D721Med (cell line): ENCODE measurements around the gene TBC1D4.

Experiments used
- DNase-seq: peaks from one replicate; pipeline ENCODE4 v3.0.0; 2011; ENCODE audit warnings: low spot score; ENCODE audit not compliant: insufficient read length
- FAIRE-seq: peaks from 2 replicates; lab custom pipeline; 2011; peaks lifted over from hg19 to GRCh38; lab: Jason Lieb, UNC
- TF ChIP-seq, protein P1 (sequence below): IDR thresholded peaks from 2 replicates; pipeline ENCODE4 v1.5.1; 2012; ENCODE audit warnings: mild to moderate bottlenecking, control low read depth; ENCODE audit not compliant: insufficient read depth; ENCODE audit errors: missing control alignments

The TBC1D4 gene

DNA sequence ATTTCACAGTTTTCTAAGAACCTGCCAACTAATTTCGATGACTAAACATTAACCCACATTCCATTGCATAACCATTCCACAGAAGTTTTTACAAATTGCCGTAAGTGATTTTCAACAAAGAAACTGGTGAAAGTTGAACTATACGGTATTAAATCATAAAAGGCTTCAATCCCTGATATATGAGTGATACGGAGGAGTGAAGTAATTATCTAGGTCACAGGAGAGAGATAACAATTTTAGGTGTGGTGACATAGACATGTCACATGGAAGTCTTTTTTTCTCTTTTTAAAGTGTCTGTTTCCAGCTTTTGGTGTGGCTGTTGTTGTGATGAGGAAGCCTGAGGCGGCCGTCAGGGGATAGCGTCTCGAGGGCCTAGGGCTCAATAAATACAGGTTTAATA lies 29.4 kb downstream of the TBC1D4 start:
- TF ChIP-seq, protein P1, sequence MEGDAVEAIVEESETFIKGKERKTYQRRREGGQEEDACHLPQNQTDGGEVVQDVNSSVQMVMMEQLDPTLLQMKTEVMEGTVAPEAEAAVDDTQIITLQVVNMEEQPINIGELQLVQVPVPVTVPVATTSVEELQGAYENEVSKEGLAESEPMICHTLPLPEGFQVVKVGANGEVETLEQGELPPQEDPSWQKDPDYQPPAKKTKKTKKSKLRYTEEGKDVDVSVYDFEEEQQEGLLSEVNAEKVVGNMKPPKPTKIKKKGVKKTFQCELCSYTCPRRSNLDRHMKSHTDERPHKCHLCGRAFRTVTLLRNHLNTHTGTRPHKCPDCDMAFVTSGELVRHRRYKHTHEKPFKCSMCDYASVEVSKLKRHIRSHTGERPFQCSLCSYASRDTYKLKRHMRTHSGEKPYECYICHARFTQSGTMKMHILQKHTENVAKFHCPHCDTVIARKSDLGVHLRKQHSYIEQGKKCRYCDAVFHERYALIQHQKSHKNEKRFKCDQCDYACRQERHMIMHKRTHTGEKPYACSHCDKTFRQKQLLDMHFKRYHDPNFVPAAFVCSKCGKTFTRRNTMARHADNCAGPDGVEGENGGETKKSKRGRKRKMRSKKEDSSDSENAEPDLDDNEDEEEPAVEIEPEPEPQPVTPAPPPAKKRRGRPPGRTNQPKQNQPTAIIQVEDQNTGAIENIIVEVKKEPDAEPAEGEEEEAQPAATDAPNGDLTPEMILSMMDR = no peak
- DNase-seq (no peak), FAIRE-seq (no peak)

DNA sequence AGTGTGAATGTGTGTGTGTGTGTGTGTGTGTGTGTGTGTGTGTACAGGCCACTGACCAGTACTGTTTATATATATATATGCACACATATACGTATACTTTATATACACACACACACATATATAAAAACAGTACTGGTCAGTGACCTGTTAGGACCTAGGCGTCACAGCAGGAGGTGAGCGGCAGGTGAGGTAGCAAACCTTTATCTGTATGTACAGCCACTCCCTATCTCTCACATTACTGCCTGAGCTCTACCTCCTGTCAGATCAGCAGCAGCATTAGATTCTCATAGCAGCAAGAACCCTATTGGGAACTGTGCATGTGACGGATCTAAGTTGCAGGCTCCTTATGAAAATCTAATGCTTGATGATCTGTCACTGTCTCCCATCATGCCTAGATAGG lies 34.5 kb downstream of the TBC1D4 start:
- TF ChIP-seq, protein P1 = no peak
- DNase-seq (no peak), FAIRE-seq (no peak)

DNA sequence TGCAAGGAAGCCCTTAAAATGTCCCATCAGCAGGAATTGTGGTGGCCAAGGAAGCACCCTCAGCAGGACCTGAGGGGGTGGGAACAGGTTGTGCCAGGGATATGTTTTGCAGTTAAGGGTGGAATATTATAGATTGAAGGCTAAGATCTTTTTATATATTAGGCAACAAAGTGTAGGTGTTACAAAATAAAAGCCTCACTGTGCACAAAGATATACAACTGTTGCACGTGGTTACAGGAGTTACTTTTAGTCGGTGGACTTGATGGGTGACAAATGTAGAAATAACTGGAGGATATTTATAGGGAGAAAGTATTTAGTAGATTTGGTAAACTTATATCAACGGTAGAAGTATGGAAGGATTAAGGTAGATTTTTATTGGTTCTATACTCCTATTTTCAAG lies 35.1 kb downstream of the TBC1D4 start:
- TF ChIP-seq, protein P1 = no peak
- no peak for FAIRE-seq
- DNase-seq = no peak

DNA sequence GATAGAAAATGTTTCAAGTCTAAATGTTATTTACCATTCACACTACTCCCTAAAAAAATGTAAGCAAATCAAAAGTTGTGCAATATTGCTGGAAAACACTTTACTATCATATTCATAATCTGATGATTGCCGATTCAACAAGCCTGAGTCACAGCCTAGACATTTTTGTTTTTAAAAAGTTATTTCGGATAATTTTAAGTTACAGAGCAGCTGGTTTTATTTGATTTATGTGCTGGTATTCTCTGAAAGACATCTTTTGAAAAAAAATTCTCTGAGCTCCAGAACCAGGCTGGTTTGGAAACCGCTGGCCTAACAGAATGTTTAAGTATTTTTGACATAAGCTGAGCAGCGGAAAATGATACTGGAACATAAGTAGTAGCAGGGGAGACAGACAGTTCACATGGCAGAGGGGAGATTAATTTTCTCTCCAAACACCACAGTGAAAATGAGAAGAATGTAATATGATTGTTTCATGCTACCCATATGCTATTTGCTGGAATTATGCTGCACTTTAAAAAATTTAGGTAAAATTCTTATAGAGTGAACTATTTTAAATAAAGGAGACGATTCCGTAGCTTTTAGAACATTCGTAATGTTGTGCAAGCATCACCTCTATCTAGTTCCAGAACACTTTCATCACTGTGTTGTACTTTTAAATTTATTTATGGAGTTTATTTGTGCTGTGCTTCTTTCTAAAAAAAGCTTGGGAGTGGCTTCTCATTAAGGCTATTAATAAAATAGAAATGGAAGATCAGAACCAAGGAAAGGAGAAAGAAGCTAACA lies 36.1 kb downstream of the TBC1D4 start:
- TF ChIP-seq, protein P1 = no peak
- DNase-seq (no peak), FAIRE-seq (no peak)

DNA sequence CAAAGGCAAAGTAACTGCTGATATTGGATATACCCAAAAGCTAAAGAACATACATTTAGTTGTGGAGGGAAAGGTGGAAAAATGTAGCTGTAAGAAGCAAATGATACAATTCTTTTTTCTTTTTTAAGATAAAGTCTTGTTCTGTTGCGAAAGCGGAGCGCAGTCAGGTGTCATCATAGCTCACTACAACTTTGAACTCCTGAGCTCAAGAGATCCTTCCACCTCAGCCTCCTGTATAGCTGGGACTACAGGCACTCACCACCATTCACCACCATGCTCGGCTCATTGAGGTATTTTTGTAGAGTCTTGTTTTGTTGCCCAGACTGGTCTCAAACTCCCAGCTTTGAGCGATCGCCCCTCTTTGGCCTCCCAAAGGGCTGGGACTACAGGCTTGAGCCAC lies 38.0 kb downstream of the TBC1D4 start:
- FAIRE-seq = no peak
- TF ChIP-seq, protein P1 = no peak

DNA sequence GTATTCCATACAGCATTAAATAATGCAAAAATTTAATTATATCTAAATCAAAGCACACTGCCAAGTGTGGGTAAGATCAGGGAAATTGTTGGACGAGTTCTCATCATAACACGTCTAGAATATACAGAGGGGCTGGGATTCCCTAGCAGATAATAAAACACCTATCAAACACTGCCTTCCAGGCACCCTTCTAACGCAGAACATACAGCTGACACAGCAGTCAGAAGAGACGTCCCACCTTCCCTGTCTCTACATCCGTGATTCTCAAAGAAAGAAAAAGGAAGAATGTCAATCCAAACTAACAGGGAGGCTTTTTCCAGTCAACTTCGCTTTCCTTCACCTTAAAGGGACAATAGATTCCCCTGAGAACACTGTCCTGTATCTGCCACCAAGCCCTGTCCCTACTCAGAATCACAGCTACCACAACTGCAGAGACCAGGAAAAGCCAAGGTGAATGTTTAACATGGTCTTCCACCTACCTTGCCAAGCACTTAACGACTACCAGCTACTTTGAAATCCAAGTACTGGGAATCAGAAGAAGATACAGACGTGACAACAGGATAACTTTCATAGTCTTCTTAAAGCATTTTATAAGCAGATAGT lies 38.5 kb downstream of the TBC1D4 start:
- TF ChIP-seq, protein P1 = no peak
- FAIRE-seq (no peak), DNase-seq (no peak)

More for the DNA sequence above, 38.0 kb downstream of the TBC1D4 start:
- no peak for DNase-seq

DNA sequence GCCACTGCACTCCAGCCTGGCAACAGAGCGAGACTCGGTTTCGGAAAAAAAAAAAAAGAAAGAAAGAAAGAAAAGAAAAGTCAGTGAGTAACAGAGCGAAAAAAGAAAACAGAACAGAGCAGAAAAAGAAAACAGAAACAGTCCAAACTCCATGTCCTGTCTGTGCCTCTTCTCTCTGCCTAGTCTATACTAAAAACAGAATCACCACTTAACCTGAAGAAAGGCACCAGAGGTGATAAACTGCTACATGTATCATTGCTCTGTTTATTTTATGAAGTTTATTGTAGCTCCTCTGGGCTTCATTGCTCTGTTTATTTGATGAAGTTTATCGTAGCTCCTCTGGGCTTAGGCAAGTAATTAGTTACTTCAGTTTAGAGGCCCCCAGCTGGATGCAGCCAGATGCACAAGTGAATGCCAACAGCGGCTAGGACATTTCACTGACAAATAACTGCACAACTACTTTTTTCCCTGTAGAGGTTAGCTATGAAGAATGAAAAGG lies 39.2 kb downstream of the TBC1D4 start:
- DNase-seq (no peak), FAIRE-seq (no peak)
- TF ChIP-seq, protein P1 = no peak
